22Rv1 (cell line): Measurements from ENCODE around the gene ZBTB9.

Source experiments
- CTCF ChIP-seq: fragments of 450-650 bp; IDR thresholded peaks from 2 replicates; pipeline ENCODE4 v1.5.1; 2017; ENCODE audit warnings: mild to moderate bottlenecking
- ZFX ChIP-seq: fragments of 450-650 bp; IDR thresholded peaks from 2 replicates; pipeline ENCODE4 v1.6.1; 2017; ENCODE audit warnings: antibody characterized with exemption, borderline replicate concordance

- no peak for TF ChIP-seq CTCF
- no peak for TF ChIP-seq ZFX
These were observed 30.6 kb upstream of the ZBTB9 start for GRCh38 chr6:33423777-33424176.
